B cell (primary cell): ENCODE results near the gene KRTAP9-4. TPM values are rescaled to one million over a fixed set of nuclear protein-coding genes. Genes with fewer than 3 reads are reported as not detected.

Source experiments
- ATAC-seq: fragments of 200-7000 bp; cut with Tn5 transposase; one replicate; pipeline ENCODE4 v1.10.0; 2021; ENCODE audit warnings: low read depth, mild to moderate bottlenecking, moderate number of reproducible peaks, moderate library complexity
- CTCF ChIA-PET: fragments of 350-600 bp; sonication (Branson Sonifier 250); formaldehyde crosslinking; loops from one replicate; lab custom pipeline; 2021; ENCODE audit warnings: antibody characterized with exemption, inconsistent platforms; lab: Charles Lee
- POLR2A ChIA-PET: fragments of 350-600 bp; sonication (Branson Sonifier 250); formaldehyde crosslinking; loops from one replicate; lab custom pipeline; 2021; ENCODE audit warnings: antibody characterized with exemption; lab: Charles Lee
- DNase-seq: peaks from one replicate; pipeline ENCODE4 v3.0.0; 2013
- H2AFZ ChIP-seq: 2 replicates; pipeline ENCODE4 v1.6.1; 2012; ENCODE audit warnings: mild to moderate bottlenecking, low read depth, low read length; ENCODE audit not compliant: insufficient read depth, poor library complexity, severe bottlenecking
- H3K27ac ChIP-seq, 2 donors: 1 replicate in 1 of 2; 2 replicates in 1 of 2; pipeline ENCODE4 v1.5.1; 2012 to 2013; ENCODE audit warnings: low read length in 2 of 2, mild to moderate bottlenecking in 2 of 2, moderate library complexity in 1 of 2
- H3K27me3 ChIP-seq, 4 experiments: fragments of 200-600 bp in 1 of 4; sonication (generic) in 1 of 4; replicated peaks in 1 of 4; 1 replicate in 2 of 4; 2 replicates in 2 of 4; pipeline versions ENCODE4 v1.6.1 to v1.7.0; 2013 to 2016; ENCODE audit warnings: low read length in 3 of 4, mild to moderate bottlenecking in 2 of 4, mixed read lengths in 1 of 4, moderate library complexity in 1 of 4; ENCODE audit not compliant: insufficient read depth in 4 of 4, control insufficient read depth in 3 of 4; ENCODE audit errors: control extremely low read depth in 1 of 4
- H3K36me3 ChIP-seq, 2 experiments: replicated peaks in 1 of 2; 1 replicate in 1 of 2; 2 replicates in 1 of 2; pipeline versions ENCODE4 v1.6.1 to v1.7.1; 2013; ENCODE audit warnings: low read length in 1 of 2; ENCODE audit not compliant: insufficient read depth in 2 of 2, control insufficient read depth in 1 of 2; ENCODE audit errors: control extremely low read depth in 1 of 2, extremely low read depth in 1 of 2
- H3K4me1 ChIP-seq, 2 donors: fragments of 200-600 bp in 1 of 2; sonication (generic) in 1 of 2; 1 replicate in 1 of 2; 2 replicates in 1 of 2; pipeline versions ENCODE4 v1.5.1 to v1.6.1; 2013 to 2017; ENCODE audit warnings: low read length in 2 of 2; ENCODE audit not compliant: control insufficient read depth in 2 of 2, insufficient read depth in 2 of 2
- H3K4me2 ChIP-seq: replicated peaks from 2 replicates; pipeline ENCODE3; 2012; ENCODE audit warnings: mild to moderate bottlenecking, low read depth, low read length; ENCODE audit not compliant: poor library complexity, severe bottlenecking
- H3K4me3 ChIP-seq, 5 experiments: fragments of 200-600 bp in 1 of 5; sonication (generic) in 1 of 5; 1 replicate in 3 of 5; 2 replicates in 2 of 5; pipeline versions ENCODE4 v1.5.1 to v1.7.0; 2011 to 2016; ENCODE audit warnings: low read length in 4 of 5, mild to moderate bottlenecking in 4 of 5, low read depth in 2 of 5, control low read depth in 1 of 5, moderate library complexity in 1 of 5; ENCODE audit not compliant: insufficient read depth in 1 of 5; ENCODE audit errors: control extremely low read depth in 1 of 5, extremely low read depth in 1 of 5
- H3K79me2 ChIP-seq: fragments of 200-600 bp; sonication (generic); one replicate; pipeline ENCODE4 v1.6.0; 2016; ENCODE audit warnings: low read length; ENCODE audit not compliant: control insufficient read depth, insufficient read depth
- H3K9ac ChIP-seq: fragments of 200-600 bp; sonication (generic); 2 replicates; pipeline ENCODE4 v1.6.1; 2017; ENCODE audit warnings: mild to moderate bottlenecking, low read length, moderate library complexity
- H3K9me3 ChIP-seq, 3 donors: one replicate each; pipeline versions ENCODE4 v1.6.1 to v1.7.1; 2013; ENCODE audit warnings: low read length in 2 of 3; ENCODE audit not compliant: control insufficient read depth in 2 of 3, insufficient read depth in 1 of 3; ENCODE audit errors: control extremely low read depth in 1 of 3
- H4K20me1 ChIP-seq: 2 replicates; pipeline ENCODE4 v1.6.0; 2012; ENCODE audit warnings: mild to moderate bottlenecking, low read length; ENCODE audit not compliant: insufficient read depth, control insufficient read depth, poor library complexity, severe bottlenecking
- H3K27ac Mint-ChIP-seq: one replicate; pipeline ENCODE4 v1.8.0; 2021; ENCODE audit warnings: mixed read lengths
- H3K27me3 Mint-ChIP-seq: one replicate; pipeline ENCODE4 v1.8.0; 2021; ENCODE audit warnings: mixed read lengths
- H3K4me1 Mint-ChIP-seq: one replicate; pipeline ENCODE4 v1.8.0; 2021; ENCODE audit warnings: mixed read lengths
- H3K4me3 Mint-ChIP-seq: one replicate; pipeline ENCODE4 v1.8.0; 2021; ENCODE audit warnings: mixed read lengths
- H3K9me3 Mint-ChIP-seq: one replicate; pipeline ENCODE4 v1.8.0; 2022; ENCODE audit warnings: mixed read lengths; ENCODE audit not compliant: insufficient read depth
- EZH2 ChIP-seq: IDR thresholded peaks from 2 replicates; pipeline ENCODE4 v1.6.1; 2012; ENCODE audit warnings: borderline replicate concordance, low read depth, mild to moderate bottlenecking, moderate library complexity, low read length; ENCODE audit not compliant: insufficient read depth, poor library complexity, severe bottlenecking
- WGBS: methylation state at CpG from one replicate; pipeline ENCODE4 v1.1.5; 2013; ENCODE audit warnings: missing lambda C conversion rate; ENCODE audit not compliant: insufficient coverage; 5-methylcytosine and 5-hydroxymethylcytosine counted together
- intact Hi-C: fragments of 100-400 bp; cut with micrococcal nuclease; formaldehyde crosslinking; loops from one replicate; pipeline ENCODE4 v1.10.0; 2022
- polyA plus RNA-seq: library from polyadenylated mRNA; depleted of rRNA; stranded (reverse); fragments of >200 nt; gene quantifications from 2 replicates; pipeline ENCODE4 v1.2.3, GENCODE V29; 2012
- small RNA-seq: library from RNA; depleted of rRNA; stranded (forward); fragments of <200 nt; gene quantifications from one replicate; pipeline ENCODE3, GENCODE V24; 2012; ENCODE audit warnings: low replicate concordance, low read depth; ENCODE audit not compliant: insufficient read length
- total RNA-seq, 2 donors: library from RNA; stranded (reverse); fragments of 120-200 nt in 1 of 2; gene quantifications; 1 replicate in 1 of 2; 2 replicates in 1 of 2; pipeline versions ENCODE4 v1.2.3 to v1.2.4, GENCODE V29; 2013 to 2022
- TF ChIP-seq, protein P1 (sequence below): fragments of 200-600 bp; IDR thresholded peaks from one replicate; pipeline ENCODE4 v1.8.0; 2022; ENCODE audit warnings: antibody characterized with exemption, mild to moderate bottlenecking

Gene KRTAP9-4
- total and polyA plus RNA-seq, 2 donors (not counting 1 experiment from before 2014, with no cell fraction given): not detected

- intact Hi-C loops: no loop called here
- Histone ChIP-seq H3K4me3 (no peak overlapping the region), H3K4me2 (no peak overlapping the region), H2AFZ (no peak overlapping the region), H3K36me3 (no peaks in the 10 kb centered on the region), H3K9ac (no peak overlapping the region), H3K27me3 (no peaks in the 10 kb centered on the region), H4K20me1 (no peaks in the 10 kb centered on the region), H3K27ac (no peak overlapping the region), H3K4me1 (peaks cover 7 to 8% of the 10 kb centered on the region in 2 donors), H3K9me3 (no peaks in the 10 kb centered on the region), H3K79me2 (no peaks in the 10 kb centered on the region)
- no peak for DNase-seq
- H3K4me3 Mint-ChIP-seq: no peak overlapping the region
- ChIA-PET CTCF (interaction anchor here (0.7 to 0.9 kb wide), 2 partner anchors 24 to 876 kb away, joined by 3 to 4 read pairs; no protein-coding TSS in a partner anchor), POLR2A (no interaction called here)
- 93% methylated on average over 12 of the region's 20 CpGs for WGBS
- no peak overlapping the region for H3K27ac Mint-ChIP-seq
- TF ChIP-seq, protein P1, sequence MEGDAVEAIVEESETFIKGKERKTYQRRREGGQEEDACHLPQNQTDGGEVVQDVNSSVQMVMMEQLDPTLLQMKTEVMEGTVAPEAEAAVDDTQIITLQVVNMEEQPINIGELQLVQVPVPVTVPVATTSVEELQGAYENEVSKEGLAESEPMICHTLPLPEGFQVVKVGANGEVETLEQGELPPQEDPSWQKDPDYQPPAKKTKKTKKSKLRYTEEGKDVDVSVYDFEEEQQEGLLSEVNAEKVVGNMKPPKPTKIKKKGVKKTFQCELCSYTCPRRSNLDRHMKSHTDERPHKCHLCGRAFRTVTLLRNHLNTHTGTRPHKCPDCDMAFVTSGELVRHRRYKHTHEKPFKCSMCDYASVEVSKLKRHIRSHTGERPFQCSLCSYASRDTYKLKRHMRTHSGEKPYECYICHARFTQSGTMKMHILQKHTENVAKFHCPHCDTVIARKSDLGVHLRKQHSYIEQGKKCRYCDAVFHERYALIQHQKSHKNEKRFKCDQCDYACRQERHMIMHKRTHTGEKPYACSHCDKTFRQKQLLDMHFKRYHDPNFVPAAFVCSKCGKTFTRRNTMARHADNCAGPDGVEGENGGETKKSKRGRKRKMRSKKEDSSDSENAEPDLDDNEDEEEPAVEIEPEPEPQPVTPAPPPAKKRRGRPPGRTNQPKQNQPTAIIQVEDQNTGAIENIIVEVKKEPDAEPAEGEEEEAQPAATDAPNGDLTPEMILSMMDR: no peak
- TF ChIP-seq EZH2: no peak
- peaks cover 14% of the 10 kb centered on the region for H3K27me3 Mint-ChIP-seq
- H3K9me3 Mint-ChIP-seq: peaks cover 2% of the 10 kb centered on the region
- ATAC-seq: no peak
- H3K4me1 Mint-ChIP-seq: peaks cover 3% of the 10 kb centered on the region
Observed at GRCh38 chr17:41298458-41299135, 49.1 kb downstream of the KRTAP9-4 start.

Small RNA genes within 50 kb of the gene (small RNA-seq; reads per million reads assigned to genes)
- gene KRTAP9-10P: not detected

Other genes starting within 250 kb of the KRTAP9-4 start
Only the 30 nearest of the 41 such genes appear.
- gene KRTAP2-3, start 189.6 kb upstream of the KRTAP9-4 start, total RNA-seq: not detected in 2 replicates
- gene KRTAP2-3, start 189.6 kb upstream of the KRTAP9-4 start, polyA plus RNA-seq: not detected in 2 replicates
- not detected in 2 replicates for gene KRTAP2-4, start 183.8 kb upstream of the KRTAP9-4 start, total RNA-seq
- not detected in 2 replicates for gene KRTAP2-4, start 183.8 kb upstream of the KRTAP9-4 start, polyA plus RNA-seq
- not detected in 2 replicates for gene KRTAP4-7, start 165.5 kb upstream of the KRTAP9-4 start, total RNA-seq
- not detected in 2 replicates for gene KRTAP4-7, start 165.5 kb upstream of the KRTAP9-4 start, polyA plus RNA-seq
- not detected in 2 replicates for gene KRTAP4-8, start 151.5 kb upstream of the KRTAP9-4 start, total RNA-seq
- gene KRTAP4-8, start 151.5 kb upstream of the KRTAP9-4 start, polyA plus RNA-seq: not detected in 2 replicates
- gene KRTAP4-16, start 147.5 kb upstream of the KRTAP9-4 start, total RNA-seq: not detected in 2 replicates
- not detected in 2 replicates for gene KRTAP4-16, start 147.5 kb upstream of the KRTAP9-4 start, polyA plus RNA-seq
- gene KRTAP4-9, start 144.3 kb upstream of the KRTAP9-4 start, total RNA-seq: not detected in 2 replicates
- not detected in 2 replicates for gene KRTAP4-9, start 144.3 kb upstream of the KRTAP9-4 start, polyA plus RNA-seq
- gene KRTAP4-11, start 131.3 kb upstream of the KRTAP9-4 start, total RNA-seq: not detected in 2 replicates
- gene KRTAP4-11, start 131.3 kb upstream of the KRTAP9-4 start, polyA plus RNA-seq: not detected in 2 replicates
- not detected in 2 replicates for gene KRTAP4-12, start 125.5 kb upstream of the KRTAP9-4 start, total RNA-seq
- gene KRTAP4-12, start 125.5 kb upstream of the KRTAP9-4 start, polyA plus RNA-seq: 0.12 TPM in 1 of 2 replicates, not detected in the other
- not detected in 2 replicates for gene KRTAP4-6, start 109.1 kb upstream of the KRTAP9-4 start, total RNA-seq
- gene KRTAP4-6, start 109.1 kb upstream of the KRTAP9-4 start, polyA plus RNA-seq: not detected in 2 replicates
- not detected in 2 replicates for gene KRTAP4-5, start 99.9 kb upstream of the KRTAP9-4 start, total RNA-seq
- gene KRTAP4-5, start 99.9 kb upstream of the KRTAP9-4 start, polyA plus RNA-seq: not detected in 2 replicates
- not detected in 2 replicates for gene KRTAP4-4, start 88.9 kb upstream of the KRTAP9-4 start, total RNA-seq
- gene KRTAP4-4, start 88.9 kb upstream of the KRTAP9-4 start, polyA plus RNA-seq: not detected in 2 replicates
- gene KRTAP4-3, start 81.5 kb upstream of the KRTAP9-4 start, total RNA-seq: not detected in 2 replicates
- not detected in 2 replicates for gene KRTAP4-3, start 81.5 kb upstream of the KRTAP9-4 start, polyA plus RNA-seq
- gene KRTAP4-2, start 71.5 kb upstream of the KRTAP9-4 start, total RNA-seq: not detected in 2 replicates
- gene KRTAP4-2, start 71.5 kb upstream of the KRTAP9-4 start, polyA plus RNA-seq: not detected in 2 replicates
- gene KRTAP4-1, start 64.8 kb upstream of the KRTAP9-4 start, total RNA-seq: not detected in 2 replicates
- not detected in 2 replicates for gene KRTAP4-1, start 64.8 kb upstream of the KRTAP9-4 start, polyA plus RNA-seq
- gene KRTAP9-1, start 59.8 kb upstream of the KRTAP9-4 start, total RNA-seq: not detected in 2 replicates
- gene KRTAP9-1, start 59.8 kb upstream of the KRTAP9-4 start, polyA plus RNA-seq: not detected in 2 replicates
- not detected in 2 replicates for gene KRTAP9-2, start 23.0 kb upstream of the KRTAP9-4 start, total RNA-seq
- not detected in 2 replicates for gene KRTAP9-2, start 23.0 kb upstream of the KRTAP9-4 start, polyA plus RNA-seq
- not detected in 2 replicates for gene KRTAP9-3, start 17.2 kb upstream of the KRTAP9-4 start, total RNA-seq
- not detected in 2 replicates for gene KRTAP9-3, start 17.2 kb upstream of the KRTAP9-4 start, polyA plus RNA-seq
- gene KRTAP9-8, start 11.7 kb upstream of the KRTAP9-4 start, total RNA-seq: not detected in 2 replicates
- not detected in 2 replicates for gene KRTAP9-8, start 11.7 kb upstream of the KRTAP9-4 start, polyA plus RNA-seq
- gene KRTAP9-9, start 5.7 kb downstream of the KRTAP9-4 start, total RNA-seq: not detected in 2 replicates
- gene KRTAP9-9, start 5.7 kb downstream of the KRTAP9-4 start, polyA plus RNA-seq: not detected in 2 replicates
- not detected in 2 replicates for gene KRTAP9-6, start 15.7 kb downstream of the KRTAP9-4 start, total RNA-seq
- gene KRTAP9-6, start 15.7 kb downstream of the KRTAP9-4 start, polyA plus RNA-seq: not detected in 2 replicates
- gene KRTAP9-7, start 26.0 kb downstream of the KRTAP9-4 start, total RNA-seq: not detected in 2 replicates
- not detected in 2 replicates for gene KRTAP9-7, start 26.0 kb downstream of the KRTAP9-4 start, polyA plus RNA-seq
- gene KRTAP29-1, start 53.2 kb downstream of the KRTAP9-4 start, total RNA-seq: not detected in 2 replicates
- gene KRTAP29-1, start 53.2 kb downstream of the KRTAP9-4 start, polyA plus RNA-seq: 0.43 TPM in 1 of 2 replicates, not detected in the other
- gene KRTAP16-1, start 59.6 kb downstream of the KRTAP9-4 start, total RNA-seq: not detected in 2 replicates
- 0.16 and 0.20 TPM in 2 replicates for gene KRTAP16-1, start 59.6 kb downstream of the KRTAP9-4 start, polyA plus RNA-seq
- not detected in 2 replicates for gene KRTAP17-1, start 66.0 kb downstream of the KRTAP9-4 start, total RNA-seq
- gene KRTAP17-1, start 66.0 kb downstream of the KRTAP9-4 start, polyA plus RNA-seq: not detected in 2 replicates
- gene KRT33A, start 101.1 kb downstream of the KRTAP9-4 start, total RNA-seq: not detected in 2 replicates
- gene KRT33A, start 101.1 kb downstream of the KRTAP9-4 start, polyA plus RNA-seq: not detected in 2 replicates
- not detected in 2 replicates for gene KRT33B, start 120.1 kb downstream of the KRTAP9-4 start, total RNA-seq
- not detected in 2 replicates for gene KRT33B, start 120.1 kb downstream of the KRTAP9-4 start, polyA plus RNA-seq
- gene KRT34, start 132.6 kb downstream of the KRTAP9-4 start, total RNA-seq: not detected in 2 replicates
- not detected in 2 replicates for gene KRT34, start 132.6 kb downstream of the KRTAP9-4 start, polyA plus RNA-seq
- not detected in 2 replicates for gene KRT31, start 147.9 kb downstream of the KRTAP9-4 start, total RNA-seq
- not detected in 2 replicates for gene KRT31, start 147.9 kb downstream of the KRTAP9-4 start, polyA plus RNA-seq
- not detected in 2 replicates for gene KRT37, start 174.9 kb downstream of the KRTAP9-4 start, total RNA-seq
- not detected in 2 replicates for gene KRT37, start 174.9 kb downstream of the KRTAP9-4 start, polyA plus RNA-seq
- gene KRT38, start 191.3 kb downstream of the KRTAP9-4 start, total RNA-seq: not detected in 2 replicates
- gene KRT38, start 191.3 kb downstream of the KRTAP9-4 start, polyA plus RNA-seq: not detected in 2 replicates